ENCODE data around the gene CCDC198.

The CCDC198 gene

DNA sequence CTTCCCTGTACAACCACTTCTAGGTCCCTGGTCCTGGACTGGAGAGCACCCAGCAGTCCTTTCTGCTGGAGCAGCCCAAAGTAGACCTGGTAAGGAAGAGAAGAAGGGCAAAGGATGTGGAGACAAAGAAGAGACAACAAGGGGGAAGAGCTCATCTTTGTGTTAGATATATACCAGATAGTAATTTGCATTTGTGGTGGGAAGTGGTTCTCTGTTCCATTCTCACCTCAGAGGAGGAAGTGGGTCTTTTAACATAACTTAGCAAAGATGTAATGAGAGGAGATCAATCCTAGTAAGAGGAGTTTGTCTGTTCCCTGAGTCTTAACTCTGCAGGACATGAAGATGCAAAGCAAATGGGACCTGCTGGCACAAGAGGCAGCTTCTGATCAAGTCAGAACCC, 8.0 kb downstream of the CCDC198 start:
- peaks cover 8% of the 10 kb centered on the region; the same call in 1 of the 2 replicates for H3K27me3 ChIP-seq (ENCODE audit: control insufficient read depth, low read length)
- peak overlapping the region; percentile 47 for H3K4me2 ChIP-seq (ENCODE audit: low read length)
- no peak overlapping the region for H3K27ac ChIP-seq (ENCODE audit: low read depth, low read length)
- no peaks in the 10 kb centered on the region for H3K79me2 ChIP-seq (ENCODE audit: control insufficient read depth, low read length)
- no peaks in the 10 kb centered on the region for H3K9me3 ChIP-seq (ENCODE audit: control insufficient read depth, insufficient read depth, low read length)
- H3F3A ChIP-seq (ENCODE audit: control insufficient read depth, insufficient read depth), result no peaks in the 10 kb centered on the region
- no peaks in the 10 kb centered on the region for H3K9me2 ChIP-seq (replicated peaks; ENCODE audit: control insufficient read depth, low read length)
- no peaks in the 10 kb centered on the region for H4K20me1 ChIP-seq (ENCODE audit: control insufficient read depth, insufficient read depth, low read depth, low read length)
- H3K4me3 ChIP-seq (ENCODE audit: low read length), result no peak overlapping the region; the same call in 1 of the 2 replicates
- H3K4me1 ChIP-seq (ENCODE audit: control insufficient read depth, low read length), result peaks cover 23% of the 10 kb centered on the region
- TF ChIP-seq EZH2phosphoT487 (IDR thresholded peaks at IDR 0.05; ENCODE audit: borderline replicate concordance, low read length), result no peak
- TF ChIP-seq, protein P1, sequence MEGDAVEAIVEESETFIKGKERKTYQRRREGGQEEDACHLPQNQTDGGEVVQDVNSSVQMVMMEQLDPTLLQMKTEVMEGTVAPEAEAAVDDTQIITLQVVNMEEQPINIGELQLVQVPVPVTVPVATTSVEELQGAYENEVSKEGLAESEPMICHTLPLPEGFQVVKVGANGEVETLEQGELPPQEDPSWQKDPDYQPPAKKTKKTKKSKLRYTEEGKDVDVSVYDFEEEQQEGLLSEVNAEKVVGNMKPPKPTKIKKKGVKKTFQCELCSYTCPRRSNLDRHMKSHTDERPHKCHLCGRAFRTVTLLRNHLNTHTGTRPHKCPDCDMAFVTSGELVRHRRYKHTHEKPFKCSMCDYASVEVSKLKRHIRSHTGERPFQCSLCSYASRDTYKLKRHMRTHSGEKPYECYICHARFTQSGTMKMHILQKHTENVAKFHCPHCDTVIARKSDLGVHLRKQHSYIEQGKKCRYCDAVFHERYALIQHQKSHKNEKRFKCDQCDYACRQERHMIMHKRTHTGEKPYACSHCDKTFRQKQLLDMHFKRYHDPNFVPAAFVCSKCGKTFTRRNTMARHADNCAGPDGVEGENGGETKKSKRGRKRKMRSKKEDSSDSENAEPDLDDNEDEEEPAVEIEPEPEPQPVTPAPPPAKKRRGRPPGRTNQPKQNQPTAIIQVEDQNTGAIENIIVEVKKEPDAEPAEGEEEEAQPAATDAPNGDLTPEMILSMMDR (IDR thresholded peaks at IDR 0.05; ENCODE audit: low read depth, low read length, poor library complexity, severe bottlenecking), result no peak
- no peaks in the 10 kb centered on the region for H3K36me3 ChIP-seq (ENCODE audit: control insufficient read depth, low read length)

DNA sequence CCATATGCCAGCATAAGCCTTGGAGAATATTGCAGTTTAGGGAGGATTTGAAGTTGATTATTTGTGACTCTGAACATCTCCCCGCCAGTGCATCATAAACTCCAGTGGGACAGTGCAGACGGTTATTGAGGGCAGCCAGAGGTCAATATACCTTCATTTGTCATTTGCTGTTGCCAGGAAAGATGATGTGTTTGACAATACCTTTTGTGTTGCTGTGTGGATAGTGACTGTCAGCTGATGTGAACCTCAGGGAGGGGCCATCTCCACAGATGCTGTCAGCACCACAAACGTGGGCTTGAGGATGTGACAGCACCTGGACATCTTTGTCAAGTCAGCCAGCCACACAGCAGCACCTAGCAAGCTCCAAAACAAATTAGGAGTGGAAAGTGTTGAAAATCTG, 11.5 kb downstream of the CCDC198 start:
- Histone ChIP-seq H3K4me3 (ENCODE audit: low read length) (no peak overlapping the region), H3K4me1 (ENCODE audit: control insufficient read depth, low read length) (peaks cover 32% of the 10 kb centered on the region)

DNA sequence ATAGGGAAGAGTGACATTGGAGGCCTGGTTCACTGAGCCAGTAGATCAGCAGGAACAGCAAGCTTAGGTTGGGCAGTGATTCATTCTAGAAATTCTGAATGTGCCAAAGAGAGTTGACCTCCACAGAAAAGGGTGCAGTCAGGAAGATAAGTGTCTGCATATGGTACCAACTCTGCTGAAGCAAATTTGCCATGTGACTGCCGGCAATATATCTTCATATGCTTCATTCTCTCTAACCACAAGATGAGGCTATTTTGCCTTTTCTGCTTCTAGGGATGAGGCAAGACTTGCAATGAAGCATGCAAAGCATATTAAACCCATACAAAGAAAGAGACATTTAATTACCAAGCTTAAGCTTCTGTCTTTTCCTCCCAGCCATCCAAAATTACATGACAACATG, 13.6 kb downstream of the CCDC198 start:
- H3K27ac ChIP-seq (ENCODE audit: low read depth, low read length), result no peak overlapping the region
- no peaks in the 10 kb centered on the region for H4K20me1 ChIP-seq (ENCODE audit: control insufficient read depth, insufficient read depth, low read depth, low read length)
- peaks cover 12% of the 10 kb centered on the region; the same call in 1 of the 2 replicates for H3K27me3 ChIP-seq (ENCODE audit: control insufficient read depth, low read length)
- no peaks in the 10 kb centered on the region for H3K9me3 ChIP-seq (ENCODE audit: control insufficient read depth, insufficient read depth, low read length)
- H3K36me3 ChIP-seq (ENCODE audit: control insufficient read depth, low read length), result no peaks in the 10 kb centered on the region
- no peak overlapping the region for H3K4me2 ChIP-seq (ENCODE audit: low read length)
- H3K4me3 ChIP-seq (ENCODE audit: low read length), result no peak overlapping the region
- H3F3A ChIP-seq (ENCODE audit: control insufficient read depth, insufficient read depth), result no peaks in the 10 kb centered on the region
- TF ChIP-seq, protein P1 (IDR thresholded peaks at IDR 0.05; ENCODE audit: low read depth, low read length, poor library complexity, severe bottlenecking), result no peak
- TF ChIP-seq EZH2phosphoT487 (IDR thresholded peaks at IDR 0.05; ENCODE audit: borderline replicate concordance, low read length), result no peak
- H3K9me2 ChIP-seq (replicated peaks; ENCODE audit: control insufficient read depth, low read length), result no peaks in the 10 kb centered on the region
- no peaks in the 10 kb centered on the region for H3K79me2 ChIP-seq (ENCODE audit: control insufficient read depth, low read length)
- H3K4me1 ChIP-seq (ENCODE audit: control insufficient read depth, low read length), result peaks cover 17% of the 10 kb centered on the region

More for the DNA sequence above, 11.5 kb downstream of the CCDC198 start:
- TF ChIP-seq EZH2phosphoT487 (IDR thresholded peaks at IDR 0.05; ENCODE audit: borderline replicate concordance, low read length), result no peak
- TF ChIP-seq, protein P1 (IDR thresholded peaks at IDR 0.05; ENCODE audit: low read depth, low read length, poor library complexity, severe bottlenecking), result no peak
- no peaks in the 10 kb centered on the region for H3K36me3 ChIP-seq (ENCODE audit: control insufficient read depth, low read length)
- no peak overlapping the region for H3K4me2 ChIP-seq (ENCODE audit: low read length)
- no peaks in the 10 kb centered on the region for H3K79me2 ChIP-seq (ENCODE audit: control insufficient read depth, low read length)
- peaks cover 12% of the 10 kb centered on the region; the same call in 1 of the 2 replicates for H3K27me3 ChIP-seq (ENCODE audit: control insufficient read depth, low read length)
- no peaks in the 10 kb centered on the region for H3K9me2 ChIP-seq (replicated peaks; ENCODE audit: control insufficient read depth, low read length)
- no peaks in the 10 kb centered on the region for H3F3A ChIP-seq (ENCODE audit: control insufficient read depth, insufficient read depth)
- no peak overlapping the region for H3K27ac ChIP-seq (ENCODE audit: low read depth, low read length)
- H3K9me3 ChIP-seq (ENCODE audit: control insufficient read depth, insufficient read depth, low read length), result no peaks in the 10 kb centered on the region
- H4K20me1 ChIP-seq (ENCODE audit: control insufficient read depth, insufficient read depth, low read depth, low read length), result no peaks in the 10 kb centered on the region

Data from DOHH2 (cell line).